Left lung (tissue), 10 donors: ENCODE measurements around the gene MTARC1. TPM values are rescaled to one million over a fixed set of nuclear protein-coding genes. Genes with fewer than 3 reads are reported as not detected.

Experiments used
- ATAC-seq: fragments of 200-7000 bp; cut with Tn5 transposase; one replicate; pipeline ENCODE4 v1.9.1; 2020; ENCODE audit warnings: moderate library complexity
- DNase-seq, 4 donors: peaks; one replicate each; pipeline ENCODE4 v3.0.0-alpha.2; 2013 to 2020
- H3K27ac ChIP-seq, 2 donors: fragments of 200-600 bp; sonication (generic) in 1 of 2; one replicate each; pipeline versions ENCODE4 v1.5.0 to v1.8.0; 2020 to 2021
- H3K27me3 ChIP-seq, 2 donors: fragments of 200-600 bp; sonication (generic) in 1 of 2; one replicate each; pipeline versions ENCODE4 v1.5.0 to v1.8.0; 2020 to 2021
- H3K36me3 ChIP-seq, 2 donors: fragments of 200-600 bp; sonication (generic) in 1 of 2; one replicate each; pipeline versions ENCODE4 v1.5.0 to v1.8.0; 2020 to 2021
- H3K4me1 ChIP-seq, 2 donors: fragments of 200-600 bp; one replicate each; pipeline ENCODE4 v1.8.0; 2021
- H3K4me3 ChIP-seq, 2 donors: fragments of 200-600 bp; sonication (generic) in 1 of 2; one replicate each; pipeline versions ENCODE4 v1.5.0 to v1.8.0; 2020 to 2021; ENCODE audit warnings: mild to moderate bottlenecking in 1 of 2
- H3K9me3 ChIP-seq, 2 donors: fragments of 200-600 bp; sonication (generic) in 1 of 2; one replicate each; pipeline versions ENCODE4 v1.5.0 to v1.8.0; 2020 to 2021
- CTCF ChIP-seq, 2 donors: fragments of 200-600 bp; sonication (generic) in 1 of 2; IDR thresholded peaks; one replicate each; pipeline versions ENCODE4 v1.5.0 to v1.8.0; 2021; ENCODE audit warnings: antibody characterized with exemption in 2 of 2
- intact Hi-C, 2 donors: fragments of 100-400 bp; cut with DNase I; formaldehyde crosslinking; loops; one replicate each; pipeline versions ENCODE4 v1.11.2 to v1.14.2; 2022
- polyA plus RNA-seq, 6 donors: library from polyadenylated mRNA; unstranded; fragments of 120-200 nt; gene quantifications; one replicate each; pipeline ENCODE4 v1.2.1, GENCODE V29; 2013; ENCODE audit not compliant: insufficient read length in 6 of 6
- total RNA-seq, 2 donors: library from RNA; stranded (reverse); fragmentation: NEBNext Ultra II Directional; extraction: Animal tissue kit (Norgen Biotek cat#: 25700); gene quantifications; one replicate each; pipeline ENCODE4 v1.2.1, GENCODE V29; 2021
- donor health status: DM: no; HTN: yes; CAD: no.
- donor health status: DM: no; HTN: no; CAD: no.

MTARC1 gene
- total and polyA plus RNA-seq, 8 donors = 20.5 to 38.6 (median 23.8) TPM

GRCh38 chr1:220786057-220786336 is 716 bp upstream of the MTARC1 start:
- ATAC-seq = peak; percentile 24

GRCh38 chr1:220787069-220787619 is 431 bp downstream of the MTARC1 start:
- peaks cover 0 to 12% of the 10 kb centered on the region in 2 donors for H3K27me3 ChIP-seq
- DNase-seq = peak in 3 of 4 donors; percentile 68 to 87 (median 70)
- no peak for TF ChIP-seq CTCF (IDR thresholded peaks at IDR 0.05)
- H3K4me3 ChIP-seq = peak overlapping the region; percentile 42 to 56
- no peaks in the 10 kb centered on the region for H3K9me3 ChIP-seq
- peaks cover 0 to 5% of the 10 kb centered on the region in 2 donors for H3K36me3 ChIP-seq
- peaks cover 5 to 66% of the 10 kb centered on the region in 2 donors for H3K4me1 ChIP-seq
- peak; percentile 79 for ATAC-seq
- H3K27ac ChIP-seq = peak overlapping the region; percentile 71 to 86
- intact Hi-C loops = no loop called here

More at GRCh38 chr1:220786057-220786336, 716 bp upstream of the MTARC1 start:
- H3K4me3 ChIP-seq = peak overlapping the region; percentile 42 to 56
- H3K27me3 ChIP-seq = peaks cover 0 to 12% of the 10 kb centered on the region in 2 donors
- peaks cover 0 to 10% of the 10 kb centered on the region in 2 donors for H3K36me3 ChIP-seq
- no peaks in the 10 kb centered on the region for H3K9me3 ChIP-seq
- H3K4me1 ChIP-seq = peaks cover 5 to 55% of the 10 kb centered on the region in 2 donors
- no peak for TF ChIP-seq CTCF (IDR thresholded peaks at IDR 0.05)
- DNase-seq = no peak
- H3K27ac ChIP-seq = peak overlapping the region; percentile 29 to 86
- intact Hi-C loops = no loop called here

- Histone ChIP-seq H3K4me3 (no peak overlapping the region), H3K27ac (peak overlapping the region in 1 of 2 donors; percentile 86), H3K27me3 (peaks cover 0 to 12% of the 10 kb centered on the region in 2 donors), H3K9me3 (no peaks in the 10 kb centered on the region), H3K36me3 (no peaks in the 10 kb centered on the region), H3K4me1 (peaks cover 5 to 73% of the 10 kb centered on the region in 2 donors)
- intact Hi-C loops = no loop called here
- ATAC-seq (no peak), DNase-seq (no peak)
- TF ChIP-seq CTCF (IDR thresholded peaks at IDR 0.05) = no peak
Observed at GRCh38 chr1:220788900-220789299, 2.2 kb downstream of the MTARC1 start.

- ATAC-seq (no peak), DNase-seq (no peak)
- no peak overlapping the region for H3K4me3 ChIP-seq
- intact Hi-C loops = no loop called here
- no peaks in the 10 kb centered on the region for H3K9me3 ChIP-seq
- TF ChIP-seq CTCF (IDR thresholded peaks at IDR 0.05) = no peak
- H3K27ac ChIP-seq = peak overlapping the region; percentile 45 to 86
- H3K36me3 ChIP-seq = no peaks in the 10 kb centered on the region
- H3K4me1 ChIP-seq = peaks cover 5 to 73% of the 10 kb centered on the region in 2 donors
- peaks cover 0 to 12% of the 10 kb centered on the region in 2 donors for H3K27me3 ChIP-seq
Observed at GRCh38 chr1:220789532-220790147, 2.9 kb downstream of the MTARC1 start.

GRCh38 chr1:220791285-220791684 is 4.6 kb downstream of the MTARC1 start:
- Histone ChIP-seq H3K4me3 (no peak overlapping the region), H3K4me1 (peaks cover 0 to 59% of the 10 kb centered on the region in 2 donors), H3K36me3 (no peaks in the 10 kb centered on the region), H3K27ac (peak overlapping the region; percentile 45 to 86), H3K27me3 (peaks cover 0 to 10% of the 10 kb centered on the region in 2 donors), H3K9me3 (no peaks in the 10 kb centered on the region)
- DNase-seq (no peak), ATAC-seq (no peak)
- TF ChIP-seq CTCF (IDR thresholded peaks at IDR 0.05) = no peak
- intact Hi-C loops = no loop called here
